Mucosa of descending colon (tissue), 3 donors: ENCODE data around the gene FIG4. TPM values are rescaled to one million over a fixed set of nuclear protein-coding genes. Genes with fewer than 3 reads are reported as not detected.
A peak's percentile ranks its signal among the peaks of the same experiment; 100 is the strongest.

Source experiments
- ATAC-seq: fragments of 200-7000 bp; cut with Tn5 transposase; one replicate; pipeline ENCODE4 v1.9.1; 2020; ENCODE audit warnings: mild to moderate bottlenecking, moderate library complexity
- DNase-seq, 3 donors: peaks; one replicate each; pipeline ENCODE4 v3.0.0-alpha.2; 2020
- H3K36me3 ChIP-seq: fragments of 200-600 bp; one replicate; pipeline ENCODE4 v1.8.0; 2021; ENCODE audit warnings: low read depth, mild to moderate bottlenecking
- H3K4me1 ChIP-seq: fragments of 200-600 bp; one replicate; pipeline ENCODE4 v1.8.0; 2021; ENCODE audit warnings: low read depth, mild to moderate bottlenecking
- H3K4me3 ChIP-seq: fragments of 200-600 bp; one replicate; pipeline ENCODE4 v1.8.0; 2021; ENCODE audit warnings: mild to moderate bottlenecking
- H3K9me3 ChIP-seq: fragments of 200-600 bp; one replicate; pipeline ENCODE4 v1.8.0; 2021; ENCODE audit warnings: mild to moderate bottlenecking
- CTCF ChIP-seq: fragments of 200-600 bp; IDR thresholded peaks from one replicate; pipeline ENCODE4 v1.8.0; 2022; ENCODE audit warnings: antibody characterized with exemption, mild to moderate bottlenecking
- intact Hi-C, 2 donors: fragments of 100-400 bp; cut with DNase I in 1 of 2; cut with micrococcal nuclease in 1 of 2; formaldehyde crosslinking; loops; one replicate each; pipeline versions ENCODE4 v1.11.0 to v1.11.1; 2022; cut with DNase I, micrococcal nuclease
- long read RNA-seq, 2 donors: library from polyadenylated mRNA; unstranded; transcript quantifications; one replicate each; pipeline ENCODE4 v2.0.0, GENCODE V29; 2019 to 2021
- total RNA-seq, 3 donors: library from RNA; stranded (reverse); fragmentation: NEBNext Ultra II Directional in 2 of 3; extraction: Animal tissue kit (Norgen Biotek cat#: 25700) in 2 of 3; gene quantifications; one replicate each; pipeline versions ENCODE4 v1.2.1 to v1.2.4, GENCODE V29; 2021 to 2023
- donor health status: DM: no; HTN: no; CAD: no; lungs with moderate emphysema.
- donor health status: DM: no; HTN: no; CAD: no.
- donor health status: DM: no; HTN: yes; CAD: no.

FIG4 gene
- 10 to 100 TPM; 14.9 to 18.6 (median 15.9) TPM for total RNA-seq
- long read RNA-seq, donor 1, transcript FIG4-201 (23 exons, 3,011 nt): major isoform, 21 of 27 reads
- long read RNA-seq, donor 1, partial matches to known transcripts: 1 of 27 reads
- long read RNA-seq, donor 1, other reads (novel, unspliced or antisense): 5 of 27 reads
- long read RNA-seq, donor 2, partial matches to known transcripts: 4 of 8 reads
- long read RNA-seq, donor 2, other reads (novel, unspliced or antisense): 3 of 8 reads

- H3K9me3 ChIP-seq: no peaks in the 10 kb centered on the region
- H3K36me3 ChIP-seq: no peaks in the 10 kb centered on the region
- H3K4me3 ChIP-seq: peak within 1 kb of the TSS; percentile 47
- peak; percentile 99 for ATAC-seq
- H3K4me1 ChIP-seq: no peaks in the 10 kb centered on the region
- TF ChIP-seq CTCF: no peak
- peak; percentile 97 for DNase-seq
- intact Hi-C loops: no loop called here
Measured at GRCh38 chr6:109690737-109691621, at the start of gene FIG4, which contains the start of gene AK9. TSS of gene FIG4 (plus strand) at chr6:109691296. CDS start at chr6:109691436, 140 bp downstream. TSS of gene AK9 (minus strand) at chr6:109691202. CDS start at chr6:109675745, 15,457 bp downstream.

- peaks cover 6% of the 10 kb centered on the region for H3K9me3 ChIP-seq
- H3K36me3 ChIP-seq: no peaks in the 10 kb centered on the region
- ATAC-seq: no peak
- H3K4me1 ChIP-seq: no peaks in the 10 kb centered on the region
- H3K4me3 ChIP-seq: no peak overlapping the region
- no peak for TF ChIP-seq CTCF
- no peak for DNase-seq
- intact Hi-C loops: no loop called here
Measured at GRCh38 chr6:109644131-109644530, 47.0 kb upstream of the FIG4 start.

GRCh38 chr6:109653264-109653663 is 37.8 kb upstream of the FIG4 start:
- Histone ChIP-seq H3K36me3 (no peaks in the 10 kb centered on the region), H3K9me3 (no peaks in the 10 kb centered on the region), H3K4me3 (no peak overlapping the region), H3K4me1 (no peaks in the 10 kb centered on the region)
- intact Hi-C loops: no loop called here
- no peak for TF ChIP-seq CTCF
- ATAC-seq (no peak), DNase-seq (no peak)

- Histone ChIP-seq H3K4me1 (no peaks in the 10 kb centered on the region), H3K36me3 (no peaks in the 10 kb centered on the region), H3K4me3 (no peak overlapping the region), H3K9me3 (no peaks in the 10 kb centered on the region)
- ATAC-seq (no peak), DNase-seq (no peak)
- intact Hi-C loops: no loop called here
- no peak for TF ChIP-seq CTCF
Measured at GRCh38 chr6:109655761-109656262, 35.3 kb upstream of the FIG4 start.

GRCh38 chr6:109660526-109661320 is 30.4 kb upstream of the FIG4 start:
- ATAC-seq (no peak), DNase-seq (no peak)
- Histone ChIP-seq H3K4me3 (no peak overlapping the region), H3K9me3 (no peaks in the 10 kb centered on the region), H3K4me1 (no peaks in the 10 kb centered on the region), H3K36me3 (no peaks in the 10 kb centered on the region)
- intact Hi-C loops: no loop called here
- TF ChIP-seq CTCF: no peak
